GM21576 (cell line): ENCODE measurements around the gene MDN1.
"Not testable (repeated sequence)": the region's sequence is repeated elsewhere in the genome, so short reads cannot be mapped to it uniquely, and the experiment has no call there.

Experiments used
- ATAC-seq: cut with Tn5 transposase; IDR thresholded peaks from one replicate; pipeline ENCODE4 v1.9.1; 2021; ENCODE audit warnings: mild to moderate bottlenecking, moderate library complexity; ENCODE audit not compliant: unreplicated experiment

Gene MDN1

DNA sequence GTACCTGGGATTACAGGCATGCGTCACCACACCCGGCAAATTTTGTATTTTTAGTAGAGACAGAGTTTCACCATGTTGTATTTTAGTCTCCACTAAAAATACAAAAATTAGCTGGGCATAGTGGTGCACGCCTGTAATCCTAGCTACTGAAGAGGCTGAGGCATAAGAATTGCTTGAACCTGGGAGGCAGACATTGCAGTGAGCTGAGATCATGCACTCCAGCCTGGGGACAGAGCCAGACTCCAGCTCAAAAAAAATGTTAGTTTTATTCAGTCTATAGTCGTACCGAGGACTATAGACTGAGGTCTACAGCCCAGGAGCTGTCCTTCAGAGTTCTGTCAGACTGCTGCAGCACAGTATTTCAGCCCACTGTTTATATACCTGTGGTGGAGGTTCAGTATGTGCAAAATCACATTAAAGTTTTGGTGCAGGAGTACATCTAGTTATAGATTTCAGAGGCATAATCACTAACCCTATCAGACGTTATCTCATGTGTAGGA is 6.5 kb upstream of the MDN1 start:
- ATAC-seq = no peak

- ATAC-seq = peak; percentile 14
Observed at GRCh38 chr6:89818977-89819335, 638 bp downstream of the MDN1 start.

- ATAC-seq = no peak
Observed at GRCh38 chr6:89817481-89817880, 2.1 kb downstream of the MDN1 start.

- ATAC-seq = not testable (repeated sequence)
Observed at GRCh38 chr6:89813422-89813821, 6.2 kb downstream of the MDN1 start.

GRCh38 chr6:89807581-89807980 is 12.0 kb downstream of the MDN1 start:
- ATAC-seq = no peak

DNA sequence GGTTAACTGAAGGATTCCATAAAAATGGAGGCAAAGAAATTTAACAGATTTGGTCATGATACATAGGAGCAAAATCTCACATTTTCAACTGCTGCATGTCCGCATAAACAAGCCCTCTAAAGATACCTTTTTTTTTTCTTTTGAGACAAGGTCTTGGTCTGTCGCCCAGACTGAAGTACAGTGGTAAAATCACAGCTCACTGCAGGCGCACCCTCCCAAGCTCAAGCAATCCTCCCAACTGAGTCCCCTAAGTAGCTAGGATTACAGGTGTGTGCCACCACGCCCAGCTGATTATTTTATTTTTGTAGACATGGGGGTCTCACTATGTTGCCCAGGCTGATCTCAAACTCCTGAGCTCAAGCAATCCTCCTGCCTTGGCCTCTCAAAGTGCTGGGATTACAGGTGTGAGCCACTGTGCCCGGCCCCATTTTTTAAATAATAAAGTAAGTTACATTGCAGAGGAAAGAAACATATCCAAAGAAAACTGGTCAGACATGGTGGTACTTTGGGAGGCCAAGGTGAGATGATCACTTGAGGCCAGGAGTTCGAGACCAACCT is 13.7 kb downstream of the MDN1 start:
- no peak for ATAC-seq

DNA sequence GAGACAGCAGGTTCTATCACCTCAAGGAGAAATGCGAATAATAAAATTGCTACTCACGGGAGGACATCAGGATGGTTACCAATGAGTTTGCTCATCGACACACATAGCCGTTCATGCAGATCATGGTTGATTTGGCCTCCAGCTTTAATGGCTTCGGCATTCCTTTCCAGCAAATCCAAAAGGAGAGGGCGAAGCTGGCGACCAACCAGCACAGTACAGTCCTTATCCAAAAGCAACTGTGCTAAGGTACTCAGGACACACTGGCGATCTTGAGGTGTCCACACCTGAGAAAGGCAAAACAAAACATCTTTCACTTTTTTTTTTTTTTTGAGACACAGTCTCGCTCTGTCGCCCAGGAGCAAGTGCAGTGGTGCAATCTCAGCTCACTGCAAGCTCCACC is 16.3 kb downstream of the MDN1 start:
- no peak for ATAC-seq

DNA sequence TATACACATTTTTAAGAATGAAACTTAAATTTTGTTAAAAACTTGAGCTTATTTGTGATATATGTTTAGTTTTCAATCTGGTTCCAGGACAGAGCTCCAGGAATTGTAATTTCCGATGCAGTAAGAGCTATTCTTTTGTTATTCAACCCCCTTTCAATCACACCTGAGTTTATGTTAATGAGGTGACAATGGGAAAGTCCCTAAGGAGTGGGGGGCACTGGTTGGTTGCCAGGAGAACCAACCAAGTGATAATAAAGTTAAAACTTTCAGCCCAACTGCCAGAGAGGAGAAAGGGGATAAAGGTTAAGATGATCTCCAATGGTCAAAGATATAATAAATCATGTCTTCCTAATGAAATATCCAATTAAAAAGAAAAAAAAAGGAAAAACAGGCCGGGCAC is 19.8 kb downstream of the MDN1 start:
- no peak for ATAC-seq

- ATAC-seq = no peak
Observed at GRCh38 chr6:89799096-89799495, 20.5 kb downstream of the MDN1 start.

- ATAC-seq = no peak
Observed at GRCh38 chr6:89797317-89797716, 22.3 kb downstream of the MDN1 start.

DNA sequence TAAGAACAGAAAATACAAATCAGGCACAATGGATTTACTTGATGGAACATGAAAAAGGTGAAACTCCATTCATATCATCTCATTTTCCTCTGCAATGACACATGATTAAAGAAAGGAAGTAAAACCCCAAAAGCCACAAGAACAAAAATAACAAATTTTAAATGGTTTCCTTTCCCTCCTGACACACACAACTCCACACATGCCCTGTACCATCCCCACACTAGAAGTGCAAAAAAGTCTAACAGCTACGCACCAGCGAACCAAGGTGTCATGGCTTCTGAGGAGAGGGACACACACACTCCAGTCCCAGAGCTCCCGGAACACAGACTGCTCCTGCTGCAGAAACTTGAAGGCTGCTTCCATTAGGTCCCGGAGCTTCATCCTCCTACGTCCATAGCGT is 25.3 kb downstream of the MDN1 start:
- ATAC-seq = no peak

- no peak for ATAC-seq
Observed at GRCh38 chr6:89793586-89793985, 26.0 kb downstream of the MDN1 start.

DNA sequence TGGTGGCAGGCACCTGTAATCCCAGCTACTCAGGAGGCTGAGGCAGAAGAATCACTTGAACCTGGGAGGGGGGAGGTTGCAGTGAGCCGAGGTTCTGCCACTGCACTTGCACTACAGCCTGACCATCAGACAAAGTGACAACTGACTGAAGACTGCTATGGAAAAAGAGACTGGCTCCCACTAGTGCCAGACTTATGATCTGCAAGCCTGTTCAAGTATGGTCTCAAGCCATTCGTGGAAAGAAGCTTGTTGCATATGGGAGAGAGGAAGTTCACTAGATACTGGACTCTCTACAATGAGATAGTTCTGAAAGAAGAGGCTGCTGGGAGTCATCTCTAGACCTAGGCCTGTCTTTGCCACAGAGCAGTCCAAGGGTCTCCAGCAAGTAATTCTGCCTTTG is 26.7 kb downstream of the MDN1 start:
- ATAC-seq = peak; percentile 70

DNA sequence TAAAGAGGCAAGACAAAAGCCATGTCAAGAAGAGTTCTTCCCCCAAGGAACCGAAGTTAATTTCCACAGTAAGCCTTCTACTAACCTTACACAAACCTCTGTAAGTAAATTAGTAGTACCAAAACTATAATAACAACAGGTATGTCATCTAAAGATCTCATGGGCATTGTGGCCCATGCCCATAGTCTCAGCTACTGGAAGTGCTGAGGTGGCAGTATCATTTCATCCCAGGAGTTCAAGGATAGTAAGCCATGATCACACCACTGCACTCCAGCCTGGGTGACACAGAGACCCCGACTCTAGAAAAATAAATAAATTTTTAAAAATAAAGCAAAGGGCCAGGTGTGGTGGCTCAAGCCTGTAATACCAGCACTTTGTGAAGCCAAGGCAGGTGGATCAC is 29.2 kb downstream of the MDN1 start:
- ATAC-seq = no peak

DNA sequence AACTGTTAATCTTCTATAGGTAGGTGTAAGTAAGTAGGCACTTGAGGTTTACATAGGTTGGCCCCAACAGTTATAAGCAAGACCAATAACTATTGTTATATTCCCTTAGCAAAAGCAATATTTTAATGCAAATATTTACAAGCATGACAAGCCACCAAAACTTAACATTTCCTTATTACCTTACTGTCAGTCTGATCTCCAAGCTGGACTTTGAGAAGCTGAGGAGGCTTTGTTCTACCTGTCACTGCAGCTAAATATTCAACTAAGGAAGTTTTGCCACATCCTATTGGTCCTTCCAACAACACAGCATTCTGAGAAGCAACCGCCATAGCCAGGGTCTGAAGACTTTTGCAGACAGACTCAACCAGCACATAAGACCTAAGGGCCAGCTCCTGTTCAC is 29.6 kb downstream of the MDN1 start:
- ATAC-seq = no peak

DNA sequence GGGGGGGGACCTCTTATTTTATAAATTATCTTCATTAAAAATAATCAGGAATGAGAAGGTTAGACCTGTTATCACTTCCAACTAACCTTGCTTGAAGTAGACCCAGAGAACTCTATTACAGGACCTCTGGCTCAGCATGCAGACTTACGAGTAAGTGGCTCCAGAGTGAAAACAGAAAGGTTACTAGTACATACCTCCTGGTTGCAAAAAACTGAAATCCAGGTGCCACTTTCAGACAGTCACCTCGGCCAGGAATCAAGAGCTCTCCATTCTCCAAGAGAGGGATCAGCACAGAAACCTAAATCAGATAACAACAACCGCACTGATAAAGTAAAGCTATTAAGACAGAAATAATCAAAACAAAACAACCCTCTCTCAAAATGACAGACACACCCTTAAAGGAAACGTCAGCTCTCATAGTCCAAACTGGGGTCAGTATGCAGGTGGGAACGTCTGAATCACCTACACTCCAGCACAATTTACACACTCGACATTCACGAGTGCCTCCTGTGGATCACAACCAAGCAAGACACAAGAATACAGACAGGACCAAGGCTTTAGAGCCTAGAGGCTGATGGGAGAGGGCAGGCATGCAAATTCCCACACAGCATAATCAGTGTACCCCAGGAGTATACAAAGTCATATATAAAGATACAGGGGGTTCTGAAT is 31.8 kb downstream of the MDN1 start:
- ATAC-seq = no peak

GRCh38 chr6:89786970-89787369 is 32.6 kb downstream of the MDN1 start:
- ATAC-seq = no peak

DNA sequence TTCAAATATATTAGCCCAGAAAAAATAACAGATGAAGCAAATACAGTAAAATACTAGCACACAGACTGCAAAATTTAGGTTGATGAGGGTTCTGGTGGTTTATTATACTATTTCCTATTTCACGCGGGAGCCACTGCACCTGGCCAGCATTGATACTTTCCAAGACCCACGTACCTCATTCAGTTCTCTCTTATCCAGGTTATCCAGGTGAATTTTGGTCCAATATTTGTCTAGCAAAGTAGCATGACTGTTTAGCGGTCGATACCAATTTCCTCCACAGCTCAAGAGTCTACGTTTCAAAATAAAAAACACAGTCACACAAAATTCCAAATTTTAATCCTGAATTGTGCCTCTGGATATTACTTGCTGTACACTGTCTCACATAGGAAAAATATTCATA is 34.8 kb downstream of the MDN1 start:
- no peak for ATAC-seq

- ATAC-seq = not testable (repeated sequence)
Observed at GRCh38 chr6:89783293-89783692, 36.3 kb downstream of the MDN1 start.

GRCh38 chr6:89782222-89782621 is 37.4 kb downstream of the MDN1 start:
- ATAC-seq = no peak

- ATAC-seq = no peak
Observed at GRCh38 chr6:89781070-89782034, 38.2 kb downstream of the MDN1 start.

DNA sequence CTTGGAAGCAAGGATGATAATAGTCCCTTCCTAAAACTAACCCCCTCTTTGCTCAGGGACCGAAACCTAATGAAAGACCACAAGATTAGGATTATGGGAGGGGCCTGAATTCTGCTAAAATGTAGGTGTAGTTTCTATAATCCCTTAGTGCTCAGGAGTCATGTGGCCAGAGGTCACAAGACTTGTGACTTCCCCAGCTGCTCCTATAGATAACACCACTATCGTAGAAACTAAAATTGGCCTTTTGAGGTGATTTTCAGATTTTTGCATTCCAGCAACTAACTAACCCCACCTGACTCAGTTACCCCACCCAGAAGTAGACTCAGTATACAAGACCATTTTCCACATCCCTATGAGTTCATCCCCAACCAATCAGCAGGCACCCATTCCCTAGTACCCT is 42.1 kb downstream of the MDN1 start:
- ATAC-seq = no peak
